Activated CD4-positive, alpha-beta T cell treated with anti-CD3 and anti-CD28 coated beads, Interleukin-10, Interleukin-2, amounts not matched to agents 100 ng/mL and 50 ng/mL, durations not matched to agents 16 hours and 8 hours (primary cell): ENCODE data around the gene N4BP2.
A peak's percentile ranks its signal among the peaks of the same experiment; 100 is the strongest.
"Not testable (repeated sequence)": the region's sequence is repeated elsewhere in the genome, so short reads cannot be mapped to it uniquely, and the experiment has no call there.

Experiments used
- DNase-seq: peaks from one replicate; pipeline ENCODE4 v3.0.0-alpha.2; 2020

Gene N4BP2

DNA sequence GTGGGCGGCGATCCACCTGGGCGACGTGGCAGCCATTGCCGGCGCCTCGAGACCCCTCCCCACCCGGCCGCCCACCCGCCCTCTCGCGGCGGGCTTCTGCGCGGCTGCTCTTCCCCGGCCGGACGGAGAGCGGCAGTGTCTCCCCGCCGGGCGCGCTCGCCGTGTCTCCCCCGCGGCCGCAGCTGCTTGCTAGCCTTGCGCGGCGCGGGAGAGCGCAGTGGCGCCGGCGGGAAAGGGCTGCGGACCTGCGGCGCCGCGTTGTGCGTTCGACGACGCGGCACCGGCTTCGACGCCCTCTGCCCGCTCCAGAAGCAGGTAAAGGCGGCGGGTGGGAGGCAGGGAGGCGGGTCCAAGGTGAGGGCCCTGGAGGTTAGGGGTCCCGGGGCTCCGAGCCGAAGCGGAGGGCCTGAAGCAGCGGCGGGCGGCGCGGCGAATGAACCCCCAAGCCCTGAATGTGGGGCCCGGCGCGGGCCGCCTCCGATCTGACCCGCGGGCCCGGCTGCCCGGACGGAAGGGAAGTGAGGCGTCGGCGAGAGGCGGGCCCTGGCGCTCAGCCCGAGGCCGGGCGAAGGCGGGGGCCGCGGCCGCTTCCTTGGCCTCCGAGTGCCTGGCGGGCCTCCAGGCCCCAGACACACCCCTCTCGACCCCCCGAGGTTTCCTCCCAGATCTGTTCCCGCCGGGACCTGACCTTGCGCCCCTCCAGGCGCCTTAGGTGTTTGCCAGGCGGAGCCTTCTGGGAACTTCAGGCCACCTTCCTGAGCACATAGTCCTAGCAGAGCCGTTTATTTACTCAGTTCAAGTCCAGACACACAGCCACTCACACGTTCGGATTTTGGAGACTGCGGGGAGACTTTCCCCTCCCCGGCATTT, at the start of gene N4BP2:
TSS of gene N4BP2 (plus strand) at position 135 of the 870 bp plus-strand sequence. CDS start 40,491 bp downstream, outside the sequence.
- DNase-seq: peak; percentile 83

DNA sequence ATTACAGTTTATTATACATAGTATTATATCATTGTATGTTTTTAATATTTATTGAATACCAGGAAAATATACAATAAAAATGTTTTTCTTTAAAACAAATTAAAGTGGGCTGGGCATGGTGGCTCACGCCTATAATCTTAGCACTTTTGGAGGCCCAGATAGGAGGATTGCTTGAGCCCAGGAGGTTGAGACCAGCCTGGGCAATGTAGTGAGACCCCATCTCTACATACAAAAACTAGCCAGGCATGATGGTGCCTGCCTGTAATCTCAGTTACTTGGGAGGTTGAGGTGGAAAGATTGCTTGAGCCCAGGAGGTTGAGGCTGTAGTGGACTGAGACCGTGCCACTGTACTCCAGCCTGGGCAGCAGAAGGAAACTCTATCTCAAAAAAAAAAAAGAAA, 40.6 kb upstream of the N4BP2 start:
- DNase-seq: no peak

DNA sequence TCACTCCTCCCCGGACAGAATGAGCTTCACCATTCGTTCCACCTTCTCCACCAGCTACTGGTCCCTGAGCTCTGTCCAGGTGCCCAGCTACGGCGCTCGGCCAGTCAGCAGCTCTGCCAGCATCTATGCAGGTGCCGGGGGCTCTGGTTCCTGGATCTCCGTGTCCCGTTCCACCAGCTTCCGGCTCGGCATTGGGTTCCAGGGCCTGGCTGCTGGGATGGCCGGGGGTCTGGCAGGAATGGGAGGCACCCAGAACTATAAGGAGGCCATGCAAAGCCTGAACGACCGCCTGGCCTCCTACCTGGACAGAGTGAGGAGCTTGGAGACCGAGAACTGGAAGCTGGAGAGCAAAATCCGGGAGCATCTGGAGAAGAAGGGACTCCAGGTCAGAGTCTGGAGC, 36.4 kb upstream of the N4BP2 start:
- no peak for DNase-seq

DNA sequence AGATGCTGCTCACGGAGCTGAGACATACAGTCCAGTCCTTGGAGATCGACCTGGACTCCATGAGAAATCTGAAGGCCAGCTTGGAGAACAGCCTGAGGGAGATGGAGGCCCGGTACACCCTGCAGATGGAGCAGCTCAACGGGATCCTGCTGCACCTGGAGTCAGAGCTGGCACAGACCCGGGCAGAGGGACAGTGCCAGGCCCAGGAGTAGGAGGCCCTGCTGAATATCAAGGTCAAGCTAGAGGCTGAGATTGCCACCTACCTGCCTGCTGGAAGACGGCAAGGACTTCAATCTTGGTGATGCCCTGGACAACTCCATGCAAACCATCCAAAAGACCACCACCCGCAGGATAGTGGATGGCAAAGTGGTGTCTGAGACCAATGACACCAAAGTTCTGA, 35.5 kb upstream of the N4BP2 start:
- not testable (repeated sequence) for DNase-seq

DNA sequence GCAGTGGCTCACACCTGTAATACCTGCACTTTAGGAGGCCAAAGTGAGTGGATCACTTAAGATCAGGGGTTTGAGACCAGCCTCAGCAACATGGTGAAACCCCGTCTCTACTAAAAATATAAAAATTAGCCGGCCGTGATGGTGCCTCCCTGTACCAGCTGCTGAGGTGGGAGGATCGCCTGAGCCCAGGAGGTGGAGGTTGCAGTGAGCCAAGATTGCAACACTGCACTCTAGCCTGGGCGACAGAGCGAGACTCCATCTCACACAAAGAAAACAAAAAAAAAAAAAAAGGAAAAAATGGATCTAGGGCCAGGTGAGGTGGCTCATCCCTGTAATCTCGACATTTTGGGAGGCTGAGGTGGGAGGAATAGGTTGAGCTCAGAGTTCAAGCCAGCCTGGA, 32.6 kb upstream of the N4BP2 start:
- DNase-seq: not testable (repeated sequence)

DNA sequence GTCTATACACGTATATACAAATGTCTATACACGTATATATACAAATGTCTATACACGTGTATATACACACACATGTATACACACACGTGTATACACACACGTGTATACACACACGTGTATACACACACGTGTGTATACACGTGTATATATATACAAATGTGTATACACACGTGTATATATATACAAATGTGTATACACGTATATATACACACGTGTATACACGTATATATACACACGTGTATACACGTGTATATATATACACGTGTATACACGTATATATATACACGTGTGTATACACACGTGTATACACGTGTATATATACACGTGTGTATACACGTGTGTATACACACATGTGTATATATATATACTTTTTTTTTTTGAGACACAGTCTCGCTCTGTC, 23.9 kb upstream of the N4BP2 start:
- no peak for DNase-seq

DNA sequence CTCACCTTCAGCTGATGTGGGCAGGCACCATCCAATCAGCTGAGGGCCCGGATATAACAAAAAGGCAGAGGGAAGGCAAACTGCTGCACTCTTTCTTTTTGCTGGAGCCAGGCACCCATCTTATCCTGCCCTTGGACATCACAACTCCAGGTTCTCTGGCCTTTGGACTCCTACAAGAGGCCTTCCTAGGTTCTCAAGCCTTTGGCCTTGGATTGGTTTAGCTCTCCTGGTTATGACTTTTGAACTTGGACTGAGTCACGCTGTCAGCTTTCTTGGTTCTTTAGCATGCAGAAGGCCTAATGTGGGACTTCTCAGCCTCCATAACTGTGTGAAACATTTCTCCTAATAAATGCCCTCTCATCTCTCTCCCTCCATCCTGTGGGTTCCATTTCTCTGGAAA, 23.0 kb upstream of the N4BP2 start:
- no peak for DNase-seq

DNA sequence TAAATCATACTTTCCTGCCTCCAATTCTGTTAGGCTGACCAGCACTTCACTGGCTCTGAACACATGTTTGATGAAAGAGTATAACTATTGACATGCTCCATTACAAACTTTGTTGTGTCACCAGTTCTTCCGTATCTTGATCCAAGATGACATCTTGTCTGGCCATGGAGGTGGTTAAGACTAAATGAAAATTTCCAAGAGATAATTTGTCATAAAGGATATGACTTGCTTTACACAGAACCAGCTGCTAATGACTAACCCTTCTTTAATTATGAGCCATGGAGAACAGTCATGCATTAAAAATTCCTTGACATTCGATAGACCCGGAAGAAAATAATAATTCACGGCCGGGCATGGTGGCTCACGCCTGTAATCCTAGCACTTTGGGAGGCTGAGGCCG, 17.7 kb upstream of the N4BP2 start:
- no peak for DNase-seq

DNA sequence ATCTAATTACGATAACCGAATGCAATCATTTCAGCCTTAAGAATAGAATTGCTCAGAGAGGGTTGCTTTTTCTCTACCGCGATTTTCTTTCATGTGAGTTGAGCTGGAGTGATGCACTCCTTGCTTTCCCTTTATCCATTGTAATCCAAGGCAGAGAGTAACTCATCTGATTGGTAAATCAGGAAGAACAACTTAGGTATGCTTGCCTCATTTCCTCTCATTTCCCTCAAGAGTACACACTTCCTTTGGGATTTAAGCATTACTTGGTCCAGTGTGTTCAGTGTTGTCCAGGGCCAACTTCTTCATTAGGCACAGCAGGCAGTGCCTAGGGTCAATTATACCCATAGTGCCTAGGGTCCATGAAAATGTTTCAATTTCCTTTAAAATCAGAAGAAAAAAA, 15.7 kb upstream of the N4BP2 start:
- no peak for DNase-seq

DNA sequence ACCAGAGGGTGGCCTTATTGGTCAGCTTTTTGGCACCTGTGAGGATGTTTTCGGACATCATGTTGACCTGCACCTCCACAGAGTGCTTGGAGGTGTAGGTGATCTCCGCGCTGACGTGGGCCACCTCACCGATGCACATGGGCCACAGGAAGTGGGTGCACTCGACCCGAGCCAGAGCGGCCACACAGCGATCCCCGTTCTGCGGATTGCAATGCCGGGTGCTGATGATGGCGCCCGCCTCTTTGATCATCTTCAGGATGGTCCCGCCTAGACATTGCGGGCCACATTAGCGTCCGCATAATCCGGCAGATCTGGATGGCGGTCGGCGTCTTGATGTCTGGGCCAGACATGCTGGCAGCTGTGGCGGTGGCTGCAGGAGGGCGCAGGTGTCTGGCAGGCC, 12.9 kb upstream of the N4BP2 start:
- DNase-seq: no peak

DNA sequence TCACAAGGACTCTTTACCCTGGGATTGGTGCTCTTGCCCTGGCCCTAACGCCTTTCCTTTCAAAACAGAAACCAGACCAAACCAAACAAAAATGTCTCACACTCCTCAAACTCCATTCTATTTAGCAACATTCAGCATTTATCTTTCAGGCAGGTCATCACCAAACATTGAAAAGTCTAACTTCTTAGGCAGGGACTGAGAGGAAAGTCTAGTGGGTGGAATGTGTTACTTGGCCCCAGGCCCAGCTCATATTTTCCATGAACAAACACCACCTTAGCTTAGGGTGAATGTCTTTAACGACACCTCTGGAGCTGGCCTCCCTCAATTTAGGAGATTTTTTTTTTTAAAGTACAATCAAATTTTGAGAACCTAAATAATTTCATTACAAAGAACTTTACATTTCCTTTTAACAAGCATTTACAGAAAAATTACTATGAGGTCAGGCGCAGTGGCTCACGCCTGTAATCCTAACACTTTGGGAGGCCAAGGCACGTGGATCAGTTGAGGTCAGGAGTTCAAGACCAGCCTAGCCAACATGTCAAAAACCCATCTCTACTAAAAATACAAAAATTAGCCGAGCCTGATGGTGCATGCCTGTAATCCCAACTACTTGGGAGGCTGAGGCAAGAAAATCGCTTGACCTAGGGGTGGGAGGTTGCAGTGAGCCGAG, 10.2 kb upstream of the N4BP2 start:
- peak; percentile 55 for DNase-seq

DNA sequence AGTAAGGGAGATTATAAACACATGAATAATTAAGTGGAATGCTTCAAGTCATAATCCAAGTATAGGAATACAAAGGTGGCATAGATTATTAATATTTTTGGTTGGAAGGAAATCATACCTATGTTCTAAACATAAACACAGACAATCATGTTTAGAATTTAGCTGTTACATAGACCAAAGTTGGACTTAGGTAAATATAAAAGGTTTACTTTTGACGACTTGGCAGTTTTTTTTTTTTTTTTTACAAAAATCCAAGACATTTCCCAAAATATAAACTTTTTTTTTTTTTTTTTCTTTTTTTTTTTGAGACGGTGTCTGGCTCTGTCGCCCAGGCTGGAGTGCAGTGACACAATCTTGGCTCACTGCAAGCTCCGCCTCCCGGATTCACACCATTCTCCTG, 3.5 kb upstream of the N4BP2 start:
- no peak for DNase-seq

DNA sequence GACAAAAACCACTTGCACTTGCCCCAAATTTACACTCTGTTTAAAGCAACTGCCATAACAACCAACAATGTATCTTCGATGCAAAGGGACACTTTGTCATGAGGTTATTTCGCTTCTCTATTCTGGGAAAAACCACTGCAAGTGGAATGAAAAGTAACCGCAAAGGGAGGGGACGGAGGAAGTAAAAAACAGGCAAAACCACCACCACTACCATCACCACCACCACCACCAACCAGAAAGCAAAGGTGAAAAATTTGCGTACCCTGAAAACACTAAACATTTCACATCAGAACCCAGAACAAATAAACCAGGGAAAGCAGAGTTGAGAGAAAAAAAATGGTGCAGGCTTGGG, 1.2 kb upstream of the N4BP2 start:
- peak; percentile 90 for DNase-seq

DNA sequence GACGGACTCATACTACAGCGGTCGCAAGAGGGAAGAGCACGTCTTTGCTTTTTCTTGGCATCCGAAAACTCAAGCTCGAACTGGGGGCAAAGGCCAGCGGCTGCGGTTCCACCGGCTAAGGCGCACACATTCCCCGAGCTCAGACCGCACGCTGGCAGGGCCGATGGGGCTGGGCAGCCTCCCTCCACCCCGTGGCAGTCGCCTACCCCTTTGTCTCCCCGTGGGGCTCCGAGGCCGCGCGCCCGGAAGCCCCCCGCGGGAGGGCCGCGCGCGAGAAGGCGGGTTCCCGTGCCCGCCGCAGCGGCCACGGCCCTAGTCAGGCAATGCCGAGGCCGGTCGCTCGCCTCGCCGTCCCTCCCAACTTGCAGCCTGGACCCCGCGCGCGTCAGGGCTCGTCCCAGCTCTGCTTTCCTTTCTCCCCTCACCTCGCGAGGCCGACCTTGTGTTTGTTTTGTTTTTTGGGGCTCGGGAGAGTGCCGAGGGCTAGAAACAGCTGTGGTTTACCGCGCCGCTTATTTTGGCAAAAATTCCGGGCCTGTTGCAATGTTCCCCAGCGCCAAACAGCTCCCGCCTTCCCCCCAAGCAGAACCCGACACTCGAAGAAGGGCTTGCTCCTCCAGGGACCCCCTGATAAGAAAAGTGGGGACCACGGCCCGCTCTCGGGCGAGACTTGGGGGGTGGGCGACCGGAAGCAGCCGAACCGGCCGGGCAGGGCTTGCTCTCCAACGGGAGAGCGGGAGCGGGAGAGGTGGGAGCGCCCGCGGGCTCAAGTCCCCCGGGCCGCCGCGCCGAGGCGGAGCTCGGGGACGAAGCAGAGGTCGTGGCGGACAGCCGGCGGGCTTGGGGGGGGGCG, 561 bp upstream of the N4BP2 start:
- DNase-seq: no peak

DNA sequence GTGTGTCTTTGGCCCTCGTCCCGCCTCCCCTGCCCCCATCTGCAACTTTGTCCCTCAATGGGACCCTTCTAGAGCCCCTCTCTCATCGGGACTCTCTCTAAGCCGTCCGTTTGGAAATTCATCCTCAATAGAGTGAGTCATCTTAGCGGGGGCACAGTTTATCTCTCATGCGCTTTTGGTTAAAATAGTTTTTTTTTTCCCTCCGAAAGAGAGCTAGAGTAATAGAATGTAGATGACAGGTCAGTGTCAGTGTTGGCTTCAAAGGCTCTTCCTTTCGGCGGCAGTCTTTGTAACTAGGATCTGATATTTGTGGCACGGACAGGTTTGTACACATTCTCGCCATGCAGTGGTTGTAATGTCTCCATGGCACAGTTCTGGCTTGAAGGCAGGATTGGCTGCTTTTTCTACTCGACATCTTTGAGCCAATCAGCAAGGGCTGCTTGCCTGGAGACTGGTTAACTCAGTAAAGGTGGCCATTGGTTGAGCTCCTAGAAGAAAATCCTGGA, 989 bp downstream of the N4BP2 start:
- peak; percentile 93 for DNase-seq

DNA sequence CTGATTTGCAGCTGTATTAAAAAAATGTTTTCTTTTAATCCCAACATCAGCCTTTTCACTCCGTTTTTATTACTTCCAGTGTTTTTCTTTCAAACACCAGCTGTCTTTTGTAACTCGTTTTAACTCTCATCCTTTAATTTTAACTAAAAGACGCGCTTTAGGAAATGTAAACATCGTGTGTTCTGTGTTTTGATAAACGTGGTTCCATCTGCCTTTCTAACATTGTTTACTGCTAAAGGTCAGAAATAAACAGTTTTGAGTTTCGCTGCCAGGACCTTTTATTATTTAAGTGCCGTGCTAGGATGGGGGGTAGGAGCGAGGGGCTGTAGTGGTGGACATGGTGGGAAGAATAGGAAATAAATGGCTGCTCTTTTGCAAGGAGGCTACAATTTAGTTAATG, 1.5 kb downstream of the N4BP2 start:
- no peak for DNase-seq

DNA sequence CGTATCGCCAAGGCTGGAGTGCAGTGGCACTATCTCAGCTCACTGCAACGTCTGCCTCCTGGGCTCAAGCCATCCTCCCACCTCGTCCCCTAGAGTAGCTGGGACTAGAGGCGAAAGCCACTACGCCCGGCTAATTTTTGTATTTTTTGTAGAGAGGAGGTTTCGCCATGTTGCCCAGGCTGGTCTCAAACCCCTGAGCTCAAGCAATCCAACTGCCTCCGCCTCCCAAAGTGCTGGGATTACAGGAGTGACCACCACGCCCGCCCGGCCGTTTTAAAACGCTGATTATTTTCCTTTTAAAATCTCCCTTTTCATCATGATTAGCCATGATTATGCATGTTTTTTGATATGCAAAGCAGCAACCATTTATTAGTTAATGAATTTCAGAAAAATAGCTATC, 2.2 kb downstream of the N4BP2 start:
- DNase-seq: no peak

DNA sequence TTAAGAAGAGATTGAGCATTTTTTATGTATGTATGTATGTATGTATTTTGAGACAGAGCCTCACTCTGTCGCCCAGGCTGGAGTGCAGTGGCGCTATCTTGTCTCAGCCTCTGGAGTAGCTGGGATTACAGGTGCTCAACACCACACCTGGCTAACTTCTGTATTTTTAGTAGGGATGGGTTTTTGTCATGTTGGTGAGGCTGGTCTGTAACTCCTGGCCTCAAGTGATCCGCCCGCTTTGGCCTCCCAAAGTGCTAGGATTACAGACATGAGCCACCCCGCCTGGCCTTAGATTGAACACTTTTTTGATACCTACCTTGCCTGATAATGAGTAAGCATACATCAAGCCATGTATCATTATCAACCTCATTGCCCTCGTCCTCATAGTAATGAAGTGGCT, 2.7 kb downstream of the N4BP2 start:
- no peak for DNase-seq

DNA sequence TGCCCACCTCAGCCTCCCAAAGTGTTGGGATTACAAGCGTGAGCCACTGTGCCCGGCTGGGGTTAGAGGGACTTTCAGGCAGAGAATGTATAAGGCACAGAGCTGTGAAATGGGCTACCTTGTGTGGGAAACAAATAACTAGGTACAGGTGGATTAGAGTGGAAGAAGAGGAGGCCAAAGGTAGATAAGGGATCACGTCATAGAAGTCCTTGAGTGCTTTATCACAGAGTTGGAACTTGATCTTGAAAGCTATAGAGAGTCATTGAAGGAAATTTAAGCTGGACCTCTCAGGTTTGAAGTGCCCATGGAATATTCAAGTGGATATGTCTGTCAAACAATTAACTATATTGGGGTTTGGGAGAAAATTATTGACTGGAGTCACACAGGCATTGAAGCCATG, 8.4 kb downstream of the N4BP2 start:
- DNase-seq: no peak

DNA sequence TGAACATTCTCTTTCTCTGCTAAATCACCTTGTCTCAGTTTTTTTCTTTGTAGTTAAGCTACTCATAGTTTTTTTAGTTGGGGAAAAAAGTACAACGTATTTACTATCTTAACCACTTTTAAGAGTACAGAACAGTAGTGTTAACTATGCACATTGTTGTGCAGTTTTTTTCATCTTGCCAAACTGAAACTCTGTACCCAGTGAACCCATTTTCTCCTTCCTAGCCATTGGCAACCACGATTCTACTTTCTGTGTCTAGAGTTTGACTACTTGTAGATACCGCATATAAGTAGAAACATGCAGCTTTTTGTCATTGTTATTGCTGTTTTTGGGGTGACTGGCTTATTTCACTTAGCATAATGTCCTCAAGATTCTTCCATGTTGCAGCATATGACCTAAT, 10.0 kb downstream of the N4BP2 start:
- no peak for DNase-seq

DNA sequence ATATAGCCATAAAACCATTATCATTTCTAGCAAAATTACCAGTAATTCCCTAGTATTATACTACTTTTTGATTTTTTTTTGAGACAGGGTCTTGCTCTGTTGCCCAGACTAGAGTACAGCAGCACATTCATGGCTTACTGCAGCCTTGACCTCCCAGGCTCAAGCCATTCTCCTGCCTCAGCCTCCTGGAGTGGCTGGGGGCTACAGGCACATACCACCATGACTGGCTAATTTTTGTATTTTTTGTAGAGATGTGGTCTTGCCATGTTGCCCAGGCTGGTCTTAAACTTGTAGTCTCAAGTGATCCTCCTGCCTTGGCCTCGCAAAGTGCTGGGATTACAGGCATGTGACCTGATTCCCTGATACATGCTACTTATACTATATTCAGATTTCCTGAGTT, 13.7 kb downstream of the N4BP2 start:
- DNase-seq: no peak

DNA sequence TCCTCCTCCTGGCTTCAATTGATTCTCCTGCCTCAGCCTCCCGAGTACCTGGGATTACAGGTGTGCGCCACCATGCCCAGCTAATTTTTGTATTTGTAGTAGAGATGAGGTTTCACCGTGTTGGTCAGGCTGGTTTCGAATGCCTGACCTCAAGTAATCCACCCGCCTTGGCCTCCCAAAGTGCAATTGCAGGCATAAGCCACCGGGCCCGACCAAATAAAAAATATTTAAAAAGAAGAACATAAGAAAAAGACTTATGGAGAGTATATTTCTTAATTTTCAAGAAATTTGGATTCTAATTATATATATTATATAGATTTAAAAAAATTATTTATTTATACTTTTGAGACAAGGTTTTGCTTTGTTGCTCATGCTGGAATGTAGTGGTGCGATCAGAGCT, 29.8 kb downstream of the N4BP2 start:
- no peak for DNase-seq

DNA sequence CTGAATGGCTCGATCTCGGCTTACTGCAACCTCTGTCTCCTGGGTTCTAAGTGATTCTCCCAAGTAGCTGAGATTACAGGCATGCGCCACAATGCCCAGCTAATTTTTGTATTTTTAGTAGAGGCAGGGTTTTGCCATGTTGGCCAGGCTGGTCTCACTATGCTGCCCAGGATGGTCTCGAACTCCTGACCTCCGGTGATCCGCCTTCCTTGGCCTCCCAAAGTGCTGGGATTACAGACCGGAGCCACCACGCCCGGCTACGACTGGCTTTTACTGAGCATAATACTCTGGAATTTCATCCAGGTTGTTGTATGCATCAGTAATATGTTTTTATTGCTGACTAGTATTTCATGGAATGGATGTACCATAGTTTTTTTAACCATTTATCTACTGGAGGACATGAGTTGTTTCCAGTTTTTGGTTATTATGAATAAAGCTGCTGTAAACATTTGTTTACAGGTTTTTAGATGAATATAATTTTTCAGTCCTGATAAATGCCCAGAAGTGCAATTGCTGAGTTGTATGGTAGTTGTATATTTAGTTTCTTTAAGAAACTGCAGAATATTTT, 31.2 kb downstream of the N4BP2 start:
- no peak for DNase-seq
